ENCODE measurements around the gene PRSS38. TPM values are rescaled to one million over a fixed set of nuclear protein-coding genes. Genes with fewer than 3 reads are reported as not detected.

Gene PRSS38
- total and polyA plus RNA-seq, 2 donors (not counting 3 experiments of a cell fraction or from before 2014, with no cell fraction given) = not detected

Other genes starting within 250 kb of the PRSS38 start
- gene JMJD4, start 80.4 kb upstream of the PRSS38 start, total RNA-seq = 15.2 and 17.3 TPM in 2 replicates
- 31.2 and 39.3 TPM in 2 replicates for gene JMJD4, start 80.4 kb upstream of the PRSS38 start, polyA plus RNA-seq
- gene SNAP47, start 80.2 kb upstream of the PRSS38 start, total RNA-seq = 24.0 and 25.3 TPM in 2 replicates
- 26.5 and 32.7 TPM in 2 replicates for gene SNAP47, start 80.2 kb upstream of the PRSS38 start, polyA plus RNA-seq
- 4.1 and 5.4 TPM in 2 replicates for gene WNT9A, start 132.3 kb downstream of the PRSS38 start, total RNA-seq
- gene WNT9A, start 132.3 kb downstream of the PRSS38 start, polyA plus RNA-seq = 5.9 and 6.2 TPM in 2 replicates
- gene WNT3A, start 191.3 kb downstream of the PRSS38 start, total RNA-seq = not detected in 2 replicates
- not detected in 2 replicates for gene WNT3A, start 191.3 kb downstream of the PRSS38 start, polyA plus RNA-seq